ENCODE results near the gene GRIA4. TPM values are rescaled to one million over a fixed set of nuclear protein-coding genes. Genes with fewer than 3 reads are reported as not detected.

The GRIA4 gene
- polyA plus RNA-seq, 1 of the 3 experiments (the other 2 are of a cell fraction): 0.02 TPM

DNA sequence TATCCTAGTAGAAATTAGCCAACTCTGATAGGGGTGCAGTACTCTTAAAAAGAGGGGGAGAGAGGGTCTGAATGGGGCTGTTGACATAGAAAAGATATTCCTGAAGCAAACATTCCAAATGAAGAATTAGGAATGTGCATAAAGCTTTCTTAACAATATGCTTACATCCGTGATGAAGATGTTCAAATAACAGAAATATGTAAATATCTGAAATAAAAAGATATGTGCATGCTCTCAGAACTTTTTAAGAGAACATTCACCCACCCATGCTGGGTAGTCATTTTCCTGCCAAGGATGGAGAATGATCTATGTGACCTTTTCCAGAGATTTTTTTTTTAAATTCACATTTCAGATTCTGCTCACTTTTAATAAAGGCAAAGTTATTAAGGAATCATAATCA lies 80.6 kb downstream of the GRIA4 start:
- ChIA-PET POLR2A (no interaction called here), CTCF (interaction anchor here (1.1 kb wide), 1 partner anchor 31 kb away, joined by 3 read pairs; no protein-coding TSS in a partner anchor)
- no peaks in the 10 kb centered on the region for H3K36me3 ChIP-seq (replicated peaks in 1 of 2; ENCODE audit: control insufficient read depth in 1 of 2, insufficient read depth in 2 of 2, low read length in 1 of 2)
- no peak overlapping the region for H3K27ac ChIP-seq (ENCODE audit: low read depth in 2 of 2, low read length in 1 of 2)
- DNase-seq: no peak
- no peak overlapping the region for H3K9ac ChIP-seq
- no peak for TF ChIP-seq FOXJ3 (CRISPR knock-in tag; IDR thresholded peaks at IDR 0.05)
- TF ChIP-seq CHD2 (IDR thresholded peaks at IDR 0.05; ENCODE audit: low read length, partially characterized antibody): no peak
- TF ChIP-seq EP300 (IDR thresholded peaks at IDR 0.05; ENCODE audit: borderline replicate concordance in 1 of 2, low read depth in 1 of 2, low read length in 1 of 2): no peak
- TF ChIP-seq, protein P1, sequence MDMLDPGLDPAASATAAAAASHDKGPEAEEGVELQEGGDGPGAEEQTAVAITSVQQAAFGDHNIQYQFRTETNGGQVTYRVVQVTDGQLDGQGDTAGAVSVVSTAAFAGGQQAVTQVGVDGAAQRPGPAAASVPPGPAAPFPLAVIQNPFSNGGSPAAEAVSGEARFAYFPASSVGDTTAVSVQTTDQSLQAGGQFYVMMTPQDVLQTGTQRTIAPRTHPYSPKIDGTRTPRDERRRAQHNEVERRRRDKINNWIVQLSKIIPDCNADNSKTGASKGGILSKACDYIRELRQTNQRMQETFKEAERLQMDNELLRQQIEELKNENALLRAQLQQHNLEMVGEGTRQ (IDR thresholded peaks at IDR 0.05; ENCODE audit: borderline replicate concordance, low read depth, low read length): no peak
- TF ChIP-seq, protein P2, sequence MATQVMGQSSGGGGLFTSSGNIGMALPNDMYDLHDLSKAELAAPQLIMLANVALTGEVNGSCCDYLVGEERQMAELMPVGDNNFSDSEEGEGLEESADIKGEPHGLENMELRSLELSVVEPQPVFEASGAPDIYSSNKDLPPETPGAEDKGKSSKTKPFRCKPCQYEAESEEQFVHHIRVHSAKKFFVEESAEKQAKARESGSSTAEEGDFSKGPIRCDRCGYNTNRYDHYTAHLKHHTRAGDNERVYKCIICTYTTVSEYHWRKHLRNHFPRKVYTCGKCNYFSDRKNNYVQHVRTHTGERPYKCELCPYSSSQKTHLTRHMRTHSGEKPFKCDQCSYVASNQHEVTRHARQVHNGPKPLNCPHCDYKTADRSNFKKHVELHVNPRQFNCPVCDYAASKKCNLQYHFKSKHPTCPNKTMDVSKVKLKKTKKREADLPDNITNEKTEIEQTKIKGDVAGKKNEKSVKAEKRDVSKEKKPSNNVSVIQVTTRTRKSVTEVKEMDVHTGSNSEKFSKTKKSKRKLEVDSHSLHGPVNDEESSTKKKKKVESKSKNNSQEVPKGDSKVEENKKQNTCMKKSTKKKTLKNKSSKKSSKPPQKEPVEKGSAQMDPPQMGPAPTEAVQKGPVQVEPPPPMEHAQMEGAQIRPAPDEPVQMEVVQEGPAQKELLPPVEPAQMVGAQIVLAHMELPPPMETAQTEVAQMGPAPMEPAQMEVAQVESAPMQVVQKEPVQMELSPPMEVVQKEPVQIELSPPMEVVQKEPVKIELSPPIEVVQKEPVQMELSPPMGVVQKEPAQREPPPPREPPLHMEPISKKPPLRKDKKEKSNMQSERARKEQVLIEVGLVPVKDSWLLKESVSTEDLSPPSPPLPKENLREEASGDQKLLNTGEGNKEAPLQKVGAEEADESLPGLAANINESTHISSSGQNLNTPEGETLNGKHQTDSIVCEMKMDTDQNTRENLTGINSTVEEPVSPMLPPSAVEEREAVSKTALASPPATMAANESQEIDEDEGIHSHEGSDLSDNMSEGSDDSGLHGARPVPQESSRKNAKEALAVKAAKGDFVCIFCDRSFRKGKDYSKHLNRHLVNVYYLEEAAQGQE (IDR thresholded peaks at IDR 0.05; ENCODE audit: low read depth, low read length): no peak
- TF ChIP-seq, protein P3, sequence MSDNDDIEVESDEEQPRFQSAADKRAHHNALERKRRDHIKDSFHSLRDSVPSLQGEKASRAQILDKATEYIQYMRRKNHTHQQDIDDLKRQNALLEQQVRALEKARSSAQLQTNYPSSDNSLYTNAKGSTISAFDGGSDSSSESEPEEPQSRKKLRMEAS (IDR thresholded peaks at IDR 0.05; ENCODE audit: low read depth): no peak
- TF ChIP-seq RCOR1 (IDR thresholded peaks at IDR 0.05; ENCODE audit: low read length): no peak
- TF ChIP-seq, protein P4, sequence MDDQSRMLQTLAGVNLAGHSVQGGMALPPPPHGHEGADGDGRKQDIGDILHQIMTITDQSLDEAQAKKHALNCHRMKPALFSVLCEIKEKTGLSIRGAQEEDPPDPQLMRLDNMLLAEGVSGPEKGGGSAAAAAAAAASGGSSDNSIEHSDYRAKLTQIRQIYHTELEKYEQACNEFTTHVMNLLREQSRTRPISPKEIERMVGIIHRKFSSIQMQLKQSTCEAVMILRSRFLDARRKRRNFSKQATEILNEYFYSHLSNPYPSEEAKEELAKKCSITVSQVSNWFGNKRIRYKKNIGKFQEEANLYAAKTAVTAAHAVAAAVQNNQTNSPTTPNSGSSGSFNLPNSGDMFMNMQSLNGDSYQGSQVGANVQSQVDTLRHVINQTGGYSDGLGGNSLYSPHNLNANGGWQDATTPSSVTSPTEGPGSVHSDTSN (IDR thresholded peaks at IDR 0.05): no peak
- TF ChIP-seq RAD21 (IDR thresholded peaks at IDR 0.05; ENCODE audit: low read length): no peak
- no peak for TF ChIP-seq GABPA (IDR thresholded peaks at IDR 0.05; ENCODE audit: low read depth)
- no peak for TF ChIP-seq SMC3 (IDR thresholded peaks at IDR 0.05; ENCODE audit: low read depth, low read length)
- no peak for TF ChIP-seq JUND (IDR thresholded peaks at IDR 0.05)
- no peak for TF ChIP-seq FOSL2 (IDR thresholded peaks at IDR 0.05; ENCODE audit: borderline replicate concordance, low read depth)
- TF ChIP-seq, protein P5, sequence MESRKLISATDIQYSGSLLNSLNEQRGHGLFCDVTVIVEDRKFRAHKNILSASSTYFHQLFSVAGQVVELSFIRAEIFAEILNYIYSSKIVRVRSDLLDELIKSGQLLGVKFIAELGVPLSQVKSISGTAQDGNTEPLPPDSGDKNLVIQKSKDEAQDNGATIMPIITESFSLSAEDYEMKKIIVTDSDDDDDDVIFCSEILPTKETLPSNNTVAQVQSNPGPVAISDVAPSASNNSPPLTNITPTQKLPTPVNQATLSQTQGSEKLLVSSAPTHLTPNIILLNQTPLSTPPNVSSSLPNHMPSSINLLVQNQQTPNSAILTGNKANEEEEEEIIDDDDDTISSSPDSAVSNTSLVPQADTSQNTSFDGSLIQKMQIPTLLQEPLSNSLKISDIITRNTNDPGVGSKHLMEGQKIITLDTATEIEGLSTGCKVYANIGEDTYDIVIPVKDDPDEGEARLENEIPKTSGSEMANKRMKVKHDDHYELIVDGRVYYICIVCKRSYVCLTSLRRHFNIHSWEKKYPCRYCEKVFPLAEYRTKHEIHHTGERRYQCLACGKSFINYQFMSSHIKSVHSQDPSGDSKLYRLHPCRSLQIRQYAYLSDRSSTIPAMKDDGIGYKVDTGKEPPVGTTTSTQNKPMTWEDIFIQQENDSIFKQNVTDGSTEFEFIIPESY (IDR thresholded peaks at IDR 0.05; ENCODE audit: borderline replicate concordance, low read depth): no peak
- no peak for TF ChIP-seq TEAD4 (IDR thresholded peaks at IDR 0.05; ENCODE audit: borderline replicate concordance, insufficient read depth)
- no peak for TF ChIP-seq TCF12 (IDR thresholded peaks at IDR 0.05)
- no peak for TF ChIP-seq RXRA (IDR thresholded peaks at IDR 0.05; ENCODE audit: borderline replicate concordance, low read depth)
- no peak for TF ChIP-seq POLR2AphosphoS5 (IDR thresholded peaks at IDR 0.05; ENCODE audit: low read depth, low read length)
- TF ChIP-seq MXI1 (IDR thresholded peaks at IDR 0.05; ENCODE audit: low read depth, low read length): no peak
- TF ChIP-seq, protein P6, sequence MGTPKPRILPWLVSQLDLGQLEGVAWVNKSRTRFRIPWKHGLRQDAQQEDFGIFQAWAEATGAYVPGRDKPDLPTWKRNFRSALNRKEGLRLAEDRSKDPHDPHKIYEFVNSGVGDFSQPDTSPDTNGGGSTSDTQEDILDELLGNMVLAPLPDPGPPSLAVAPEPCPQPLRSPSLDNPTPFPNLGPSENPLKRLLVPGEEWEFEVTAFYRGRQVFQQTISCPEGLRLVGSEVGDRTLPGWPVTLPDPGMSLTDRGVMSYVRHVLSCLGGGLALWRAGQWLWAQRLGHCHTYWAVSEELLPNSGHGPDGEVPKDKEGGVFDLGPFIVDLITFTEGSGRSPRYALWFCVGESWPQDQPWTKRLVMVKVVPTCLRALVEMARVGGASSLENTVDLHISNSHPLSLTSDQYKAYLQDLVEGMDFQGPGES (IDR thresholded peaks at IDR 0.05; ENCODE audit: low read depth, low read length): no peak
- H3K27me3 ChIP-seq (ENCODE audit: insufficient read depth): no peaks in the 10 kb centered on the region
- no peak overlapping the region for H2AFZ ChIP-seq (ENCODE audit: low read depth)
- H3K4me2 ChIP-seq: no peak overlapping the region
- H3K4me3 ChIP-seq (ENCODE audit: low read depth in 2 of 2, low read length in 1 of 2): no peak overlapping the region
- WGBS (ENCODE audit: low lambda C conversion rate): 28% methylated on average over 1 of the region's 1 CpG
- no peaks in the 10 kb centered on the region for H3F3A ChIP-seq (replicated peaks; ENCODE audit: insufficient read depth)
- peaks cover 0 to 3% of the 10 kb centered on the region in 2 experiments; a peak in 1 of 4 replicates for H3K4me1 ChIP-seq (ENCODE audit: control insufficient read depth in 1 of 2, insufficient read depth in 2 of 2, low read depth in 1 of 2, low read length in 1 of 2)
- no peaks in the 10 kb centered on the region for H4K20me1 ChIP-seq (ENCODE audit: insufficient read depth)
- H3K9me3 ChIP-seq: no peaks in the 10 kb centered on the region
- H3K9me2 ChIP-seq: no peaks in the 10 kb centered on the region
- no peaks in the 10 kb centered on the region for H3K79me2 ChIP-seq (ENCODE audit: insufficient read depth)

Measured in SK-N-SH (cell line).